Mesenchymal stem cell (in vitro differentiated cells and primary cell): ENCODE measurements around the gene SH3TC2.
A peak's percentile ranks its signal among the peaks of the same experiment; 100 is the strongest.

Experiments used
- DNase-seq: peaks from one replicate; pipeline ENCODE4 v3.0.0-alpha.2; 2013
- H2AFZ ChIP-seq: one replicate; pipeline ENCODE4 v1.6.1; 2013; ENCODE audit warnings: low read depth, mild to moderate bottlenecking, control low read depth, inconsistent platforms, low read length, moderate library complexity
- H2AK5ac ChIP-seq: 2 replicates; pipeline ENCODE4 v1.6.1; 2013; ENCODE audit warnings: low read length, moderate library complexity, mild to moderate bottlenecking, inconsistent platforms; ENCODE audit not compliant: severe bottlenecking
- H2BK120ac ChIP-seq: one replicate; pipeline ENCODE4 v1.6.1; 2013; ENCODE audit warnings: low read depth, mild to moderate bottlenecking, inconsistent platforms, low read length, moderate library complexity
- H2BK12ac ChIP-seq, 2 experiments: one replicate each; pipeline ENCODE4 v1.6.1; 2013; ENCODE audit warnings: inconsistent platforms in 2 of 2, low read length in 2 of 2, mild to moderate bottlenecking in 2 of 2, moderate library complexity in 2 of 2, control low read depth in 1 of 2
- H2BK15ac ChIP-seq: one replicate; pipeline ENCODE4 v1.6.1; 2013; ENCODE audit warnings: mild to moderate bottlenecking, low read depth, inconsistent platforms; ENCODE audit not compliant: poor library complexity, severe bottlenecking
- H2BK5ac ChIP-seq: 2 replicates; pipeline ENCODE4 v1.6.1; 2013; ENCODE audit warnings: low read depth, mild to moderate bottlenecking, low read length, control low read depth, inconsistent platforms; ENCODE audit not compliant: poor library complexity, severe bottlenecking
- H3K14ac ChIP-seq, 2 experiments: one replicate each; pipeline ENCODE4 v1.6.1; 2013; ENCODE audit warnings: inconsistent platforms in 2 of 2, low read length in 2 of 2, control low read depth in 1 of 2, mild to moderate bottlenecking in 1 of 2, moderate library complexity in 1 of 2
- H3K18ac ChIP-seq, 2 experiments: one replicate each; pipeline ENCODE4 v1.6.1; 2013; ENCODE audit warnings: inconsistent platforms in 2 of 2, low read length in 2 of 2, control low read depth in 1 of 2, low read depth in 1 of 2, mild to moderate bottlenecking in 1 of 2
- H3K23ac ChIP-seq, 2 experiments: one replicate each; pipeline ENCODE4 v1.6.1; 2013; ENCODE audit warnings: inconsistent platforms in 2 of 2, low read length in 2 of 2, mild to moderate bottlenecking in 2 of 2, moderate library complexity in 2 of 2, control low read depth in 1 of 2
- H3K27ac ChIP-seq: 2 replicates; pipeline ENCODE4 v1.5.1; 2013; ENCODE audit warnings: mild to moderate bottlenecking, moderate library complexity, low read length, control low read depth, inconsistent platforms; ENCODE audit not compliant: poor library complexity, severe bottlenecking
- H3K27me3 ChIP-seq, 2 experiments: 2 replicates each; pipeline versions ENCODE4 v1.6.1 to v1.7.0; 2013; ENCODE audit warnings: low read length in 2 of 2, mild to moderate bottlenecking in 2 of 2, moderate library complexity in 2 of 2, control low read depth in 1 of 2, inconsistent platforms in 1 of 2; ENCODE audit not compliant: control insufficient read depth in 1 of 2, insufficient read depth in 1 of 2
- H3K36me3 ChIP-seq, 2 experiments: 2 replicates each; pipeline versions ENCODE4 v1.6.1 to v1.7.0; 2013; ENCODE audit warnings: low read length in 2 of 2, control low read depth in 1 of 2, inconsistent platforms in 1 of 2, low read depth in 1 of 2, mild to moderate bottlenecking in 1 of 2; ENCODE audit not compliant: insufficient read depth in 2 of 2, control insufficient read depth in 1 of 2
- H3K4ac ChIP-seq, 2 experiments: one replicate each; pipeline ENCODE4 v1.6.1; 2013; ENCODE audit warnings: inconsistent platforms in 2 of 2, low read length in 2 of 2, mild to moderate bottlenecking in 2 of 2, moderate library complexity in 2 of 2, control low read depth in 1 of 2, low read depth in 1 of 2
- H3K4me1 ChIP-seq: 2 replicates; pipeline ENCODE4 v1.6.1; 2013; ENCODE audit warnings: low read depth, low read length, control low read depth; ENCODE audit not compliant: control insufficient read depth, insufficient read depth
- H3K4me2 ChIP-seq: 2 replicates; pipeline ENCODE4 v1.6.1; 2013; ENCODE audit warnings: low read length, mild to moderate bottlenecking, inconsistent platforms; ENCODE audit not compliant: poor library complexity, severe bottlenecking
- H3K4me3 ChIP-seq, 2 experiments: 2 replicates each; pipeline versions ENCODE4 v1.5.1 to v1.7.0; 2013; ENCODE audit warnings: low read length in 2 of 2, mild to moderate bottlenecking in 2 of 2, control low read depth in 1 of 2, low read depth in 1 of 2; ENCODE audit not compliant: insufficient read depth in 1 of 2
- H3K79me1 ChIP-seq: replicated peaks from 2 replicates; pipeline ENCODE4 v1.6.1; 2013; ENCODE audit warnings: mild to moderate bottlenecking, control low read depth, low read length, inconsistent platforms; ENCODE audit not compliant: poor library complexity, severe bottlenecking
- H3K9ac ChIP-seq: 2 replicates; pipeline ENCODE4 v1.7.0; 2013; ENCODE audit warnings: mild to moderate bottlenecking, low read length, moderate library complexity
- H3K9me3 ChIP-seq: 2 replicates; pipeline ENCODE4 v1.7.0; 2013; ENCODE audit warnings: mild to moderate bottlenecking, low read length; ENCODE audit not compliant: control insufficient read depth
- H4K8ac ChIP-seq: one replicate; pipeline ENCODE4 v1.6.1; 2013; ENCODE audit warnings: inconsistent platforms, mild to moderate bottlenecking, low read length, moderate library complexity
- H4K91ac ChIP-seq: one replicate; pipeline ENCODE4 v1.6.1; 2013; ENCODE audit warnings: mild to moderate bottlenecking, low read length, inconsistent platforms
- WGBS: methylation state at CpG from one replicate; pipeline ENCODE4 v1.1.7; 2013; ENCODE audit warnings: mixed read lengths; 5-methylcytosine and 5-hydroxymethylcytosine counted together

SH3TC2 gene

DNA sequence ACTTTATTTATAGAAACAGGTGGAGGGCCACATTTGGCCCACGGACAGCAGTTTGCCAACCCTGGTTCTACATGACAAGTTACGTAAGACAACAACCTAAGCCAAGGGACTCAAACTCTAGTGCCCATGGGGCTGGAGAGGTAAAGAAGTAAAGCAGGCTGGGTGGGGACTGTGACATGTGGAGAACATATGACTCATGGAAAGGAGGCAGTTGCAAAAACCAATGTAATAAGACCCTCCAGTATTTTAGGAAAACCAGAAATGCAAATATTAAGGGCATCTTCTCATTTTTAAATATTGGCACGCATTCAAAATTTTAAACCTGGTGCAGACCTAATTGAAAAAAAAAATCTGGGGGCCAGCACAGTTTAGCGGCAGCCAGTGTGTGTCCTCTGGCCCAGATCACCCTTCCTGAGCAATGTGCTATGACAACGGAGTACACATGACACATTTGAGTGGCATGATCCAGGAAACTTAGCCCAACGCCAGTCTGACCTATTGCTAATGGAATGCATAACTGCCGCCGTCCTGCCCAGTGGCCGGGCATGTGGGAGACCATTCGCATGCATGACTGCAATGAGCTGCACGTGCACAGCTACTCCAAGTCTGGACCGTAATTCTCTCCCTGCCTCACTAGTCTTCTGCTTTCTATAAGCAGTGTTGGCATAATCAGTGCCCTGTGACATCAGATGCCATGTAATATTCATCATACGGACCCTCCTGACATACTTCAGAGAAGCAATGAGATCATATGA lies 97.2 kb downstream of the SH3TC2 start:
- Histone ChIP-seq H4K91ac (no peak overlapping the region), H3K23ac (no peak overlapping the region), H2BK15ac (peak overlapping the region; percentile 73), H3K27me3 (no peaks in the 10 kb centered on the region), H3K9me3 (no peaks in the 10 kb centered on the region), H3K36me3 (no peaks in the 10 kb centered on the region), H2AFZ (no peak overlapping the region), H3K9ac (peak overlapping the region; percentile 59), H3K4me1 (peaks cover 13% of the 10 kb centered on the region), H2AK5ac (no peak overlapping the region), H2BK12ac (peak overlapping the region in 1 of 2 experiments; percentile 93), H3K18ac (no peak overlapping the region), H2BK5ac (no peak overlapping the region), H3K4ac (no peak overlapping the region), H3K4me2 (no peak overlapping the region), H3K27ac (peak overlapping the region; percentile 82), H3K79me1 (no peaks in the 10 kb centered on the region), H3K14ac (no peak overlapping the region), H4K8ac (no peak overlapping the region), H2BK120ac (no peak overlapping the region), H3K4me3 (peak overlapping the region in 1 of 2 experiments; percentile 29)
- 14% methylated on average over 13 of the region's 13 CpGs for WGBS
- DNase-seq = peak; percentile 99

DNA sequence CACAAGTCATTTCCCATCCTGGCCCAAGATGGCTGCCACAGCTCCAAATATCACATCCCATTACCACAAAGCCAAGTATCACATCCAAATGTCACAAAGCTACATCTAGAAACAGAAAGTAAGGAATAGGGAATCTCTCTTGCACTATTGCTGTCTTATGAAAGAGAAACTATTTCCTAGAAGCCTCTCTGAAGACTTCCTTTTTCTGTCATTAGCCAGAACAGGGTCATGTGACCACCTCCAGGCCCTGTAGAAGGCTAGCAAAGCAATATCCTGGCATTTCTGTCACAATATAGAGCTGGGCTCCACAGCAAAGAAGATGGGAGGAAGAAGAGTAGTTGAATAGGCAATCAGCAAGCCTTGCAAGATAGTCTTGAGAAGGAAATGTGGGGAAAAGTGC lies 99.2 kb downstream of the SH3TC2 start:
- Histone ChIP-seq H2BK120ac (no peak overlapping the region), H3K4ac (no peak overlapping the region)

GRCh38 chr5:148962761-148963324 lies 100.0 kb downstream of the SH3TC2 start:
- Histone ChIP-seq H3K4me3 (no peak overlapping the region), H3K79me1 (no peaks in the 10 kb centered on the region), H2BK120ac (no peak overlapping the region), H3K4me1 (peaks cover 7% of the 10 kb centered on the region), H2BK15ac (peak overlapping the region; percentile 12), H3K27ac (no peak overlapping the region), H4K91ac (peak overlapping the region; percentile 40), H2AFZ (no peak overlapping the region), H2BK12ac (no peak overlapping the region), H2BK5ac (no peak overlapping the region), H3K4me2 (no peak overlapping the region), H3K18ac (no peak overlapping the region), H3K27me3 (no peaks in the 10 kb centered on the region), H3K9me3 (no peaks in the 10 kb centered on the region), H3K36me3 (no peaks in the 10 kb centered on the region), H3K4ac (no peak overlapping the region), H4K8ac (no peak overlapping the region), H3K14ac (no peak overlapping the region), H2AK5ac (no peak overlapping the region), H3K23ac (no peak overlapping the region), H3K9ac (no peak overlapping the region)
- no peak for DNase-seq
- 100% methylated on average over 1 of the region's 3 CpGs for WGBS

More for the DNA sequence above, 99.2 kb downstream of the SH3TC2 start:
- Histone ChIP-seq H2BK15ac (no peak overlapping the region), H2AK5ac (peak overlapping the region; percentile 61), H3K4me2 (no peak overlapping the region), H3K36me3 (no peaks in the 10 kb centered on the region), H3K4me3 (no peak overlapping the region), H2BK12ac (peak overlapping the region in 1 of 2 experiments; percentile 35), H3K18ac (no peak overlapping the region), H3K14ac (no peak overlapping the region), H3K27me3 (no peaks in the 10 kb centered on the region), H3K23ac (no peak overlapping the region), H3K4me1 (peaks cover 7% of the 10 kb centered on the region), H3K27ac (no peak overlapping the region), H4K8ac (no peak overlapping the region), H4K91ac (no peak overlapping the region), H3K9ac (no peak overlapping the region), H2BK5ac (no peak overlapping the region), H2AFZ (no peak overlapping the region), H3K9me3 (no peaks in the 10 kb centered on the region), H3K79me1 (no peaks in the 10 kb centered on the region)
- peak; percentile 47 for DNase-seq

- H3K14ac ChIP-seq = no peak overlapping the region
- 92% methylated on average over 1 of the region's 3 CpGs for WGBS
Observed at GRCh38 chr5:148962200-148962550, 100.7 kb downstream of the SH3TC2 start.

More at GRCh38 chr5:148962200-148962550, 100.7 kb downstream of the SH3TC2 start:
- Histone ChIP-seq H4K8ac (no peak overlapping the region), H3K4me1 (peaks cover 7% of the 10 kb centered on the region), H2AFZ (no peak overlapping the region), H3K36me3 (no peaks in the 10 kb centered on the region), H3K4me3 (no peak overlapping the region), H2BK5ac (no peak overlapping the region), H2BK12ac (no peak overlapping the region), H2AK5ac (no peak overlapping the region), H3K9ac (no peak overlapping the region), H3K4me2 (no peak overlapping the region), H3K79me1 (no peaks in the 10 kb centered on the region), H3K4ac (no peak overlapping the region), H3K27ac (no peak overlapping the region), H3K23ac (no peak overlapping the region), H4K91ac (no peak overlapping the region), H2BK15ac (no peak overlapping the region), H2BK120ac (no peak overlapping the region), H3K9me3 (no peaks in the 10 kb centered on the region), H3K18ac (no peak overlapping the region), H3K27me3 (no peaks in the 10 kb centered on the region)
- no peak for DNase-seq
